SKM-1 (cell line): Measurements from ENCODE around the gene DTNB.

Experiments used
- DNase-seq: peaks from one replicate; lab custom pipeline; 2025; ENCODE audit not compliant: unreplicated experiment; lab: John Stamatoyannopoulos, UW

DTNB gene

GRCh38 chr2:25332571-25332970 is 340.8 kb downstream of the DTNB start:
- DNase-seq = no peak

GRCh38 chr2:25331686-25332365 is 341.6 kb downstream of the DTNB start:
- no peak for DNase-seq

GRCh38 chr2:25330937-25331336 is 342.4 kb downstream of the DTNB start:
- no peak for DNase-seq

- DNase-seq = no peak
These were observed 343.1 kb downstream of the DTNB start for GRCh38 chr2:25330273-25330672.

GRCh38 chr2:25328152-25329085 is 345.0 kb downstream of the DTNB start:
- no peak for DNase-seq
